ENCODE data around the gene ZNF823.

Gene ZNF823

DNA sequence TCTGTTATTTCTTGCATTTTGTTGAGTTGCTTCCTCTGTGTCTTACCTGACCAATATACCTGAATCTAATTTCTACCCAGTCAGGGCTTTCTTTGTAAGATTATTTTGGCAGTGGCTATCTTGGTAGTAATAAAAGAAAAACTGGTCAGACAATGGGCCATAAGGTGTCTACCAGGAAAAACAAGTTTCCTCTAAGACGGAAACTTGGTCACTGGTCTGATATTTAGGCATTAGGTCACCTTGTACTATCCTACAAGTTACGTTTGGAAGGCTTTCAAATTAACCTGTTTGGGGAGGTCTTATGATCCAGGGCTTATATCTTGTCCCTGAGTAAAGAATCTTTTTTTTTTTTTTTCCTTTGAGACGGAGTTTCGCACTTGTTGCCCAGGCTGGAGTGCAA, 9.2 kb downstream of the ZNF823 start:
- no peak for TF ChIP-seq FOXM1 (IDR thresholded peaks at IDR 0.05; ENCODE audit: borderline replicate concordance, low read depth)
- TF ChIP-seq TAF1 (IDR thresholded peaks at IDR 0.05; ENCODE audit: low read depth), result no peak
- TF ChIP-seq ZBTB7A (IDR thresholded peaks at IDR 0.05; ENCODE audit: low read depth), result no peak
- TF ChIP-seq RAD21 (IDR thresholded peaks at IDR 0.05; ENCODE audit: low read depth), result no peak
- no peak for TF ChIP-seq NFIC (IDR thresholded peaks at IDR 0.05)
- no peak for TF ChIP-seq TCF12 (IDR thresholded peaks at IDR 0.05; ENCODE audit: low read depth)
- TF ChIP-seq CEBPB (IDR thresholded peaks at IDR 0.05), result no peak
- no peak for TF ChIP-seq EP300 (IDR thresholded peaks at IDR 0.05; ENCODE audit: borderline replicate concordance)
- no peak for TF ChIP-seq EGR1 (IDR thresholded peaks at IDR 0.05)
- no peak for TF ChIP-seq USF1 (IDR thresholded peaks at IDR 0.05)
- TF ChIP-seq, protein P1, sequence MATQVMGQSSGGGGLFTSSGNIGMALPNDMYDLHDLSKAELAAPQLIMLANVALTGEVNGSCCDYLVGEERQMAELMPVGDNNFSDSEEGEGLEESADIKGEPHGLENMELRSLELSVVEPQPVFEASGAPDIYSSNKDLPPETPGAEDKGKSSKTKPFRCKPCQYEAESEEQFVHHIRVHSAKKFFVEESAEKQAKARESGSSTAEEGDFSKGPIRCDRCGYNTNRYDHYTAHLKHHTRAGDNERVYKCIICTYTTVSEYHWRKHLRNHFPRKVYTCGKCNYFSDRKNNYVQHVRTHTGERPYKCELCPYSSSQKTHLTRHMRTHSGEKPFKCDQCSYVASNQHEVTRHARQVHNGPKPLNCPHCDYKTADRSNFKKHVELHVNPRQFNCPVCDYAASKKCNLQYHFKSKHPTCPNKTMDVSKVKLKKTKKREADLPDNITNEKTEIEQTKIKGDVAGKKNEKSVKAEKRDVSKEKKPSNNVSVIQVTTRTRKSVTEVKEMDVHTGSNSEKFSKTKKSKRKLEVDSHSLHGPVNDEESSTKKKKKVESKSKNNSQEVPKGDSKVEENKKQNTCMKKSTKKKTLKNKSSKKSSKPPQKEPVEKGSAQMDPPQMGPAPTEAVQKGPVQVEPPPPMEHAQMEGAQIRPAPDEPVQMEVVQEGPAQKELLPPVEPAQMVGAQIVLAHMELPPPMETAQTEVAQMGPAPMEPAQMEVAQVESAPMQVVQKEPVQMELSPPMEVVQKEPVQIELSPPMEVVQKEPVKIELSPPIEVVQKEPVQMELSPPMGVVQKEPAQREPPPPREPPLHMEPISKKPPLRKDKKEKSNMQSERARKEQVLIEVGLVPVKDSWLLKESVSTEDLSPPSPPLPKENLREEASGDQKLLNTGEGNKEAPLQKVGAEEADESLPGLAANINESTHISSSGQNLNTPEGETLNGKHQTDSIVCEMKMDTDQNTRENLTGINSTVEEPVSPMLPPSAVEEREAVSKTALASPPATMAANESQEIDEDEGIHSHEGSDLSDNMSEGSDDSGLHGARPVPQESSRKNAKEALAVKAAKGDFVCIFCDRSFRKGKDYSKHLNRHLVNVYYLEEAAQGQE (IDR thresholded peaks at IDR 0.05; ENCODE audit: low read depth), result no peak
- TF ChIP-seq, protein P2, sequence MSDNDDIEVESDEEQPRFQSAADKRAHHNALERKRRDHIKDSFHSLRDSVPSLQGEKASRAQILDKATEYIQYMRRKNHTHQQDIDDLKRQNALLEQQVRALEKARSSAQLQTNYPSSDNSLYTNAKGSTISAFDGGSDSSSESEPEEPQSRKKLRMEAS (IDR thresholded peaks at IDR 0.05), result no peak

DNA sequence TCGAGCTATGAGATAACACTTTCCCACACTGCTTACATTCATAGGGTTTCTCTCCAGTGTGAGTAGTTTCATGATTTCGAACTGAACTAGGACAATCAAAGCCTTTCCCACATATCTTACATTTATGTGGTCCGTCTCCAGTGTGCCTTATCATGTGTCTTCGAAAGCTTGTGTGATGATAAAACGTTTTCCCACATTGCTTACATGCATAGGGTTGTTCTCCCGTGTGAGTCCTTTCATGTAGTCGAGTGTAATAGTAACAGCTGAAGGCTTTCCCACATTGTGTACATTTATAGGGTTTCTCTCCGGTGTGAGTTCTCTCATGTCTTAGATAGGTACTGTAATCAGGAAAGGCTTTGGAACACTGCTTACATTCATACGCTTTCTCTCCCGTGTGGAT, 16.3 kb downstream of the ZNF823 start:
- TF ChIP-seq TEAD4 (IDR thresholded peaks at IDR 0.05) (no peak), CREB1 (IDR thresholded peaks at IDR 0.05; ENCODE audit: low read depth) (no peak), EGR1 (IDR thresholded peaks at IDR 0.05) (no peak), YY1 (IDR thresholded peaks at IDR 0.05; ENCODE audit: low read depth) (no peak), EP300 (IDR thresholded peaks at IDR 0.05; ENCODE audit: borderline replicate concordance) (no peak), RAD21 (IDR thresholded peaks at IDR 0.05; ENCODE audit: low read depth) (no peak), TAF1 (IDR thresholded peaks at IDR 0.05; ENCODE audit: low read depth) (no peak), TCF12 (IDR thresholded peaks at IDR 0.05; ENCODE audit: low read depth) (no peak), NFIC (IDR thresholded peaks at IDR 0.05) (no peak), CEBPB (IDR thresholded peaks at IDR 0.05) (no peak), FOXM1 (IDR thresholded peaks at IDR 0.05; ENCODE audit: borderline replicate concordance, low read depth) (no peak), USF1 (IDR thresholded peaks at IDR 0.05) (no peak), ZBTB7A (IDR thresholded peaks at IDR 0.05; ENCODE audit: low read depth) (no peak)
- TF ChIP-seq, protein P2 (IDR thresholded peaks at IDR 0.05), result no peak
- TF ChIP-seq, protein P1 (IDR thresholded peaks at IDR 0.05; ENCODE audit: low read depth), result no peak

DNA sequence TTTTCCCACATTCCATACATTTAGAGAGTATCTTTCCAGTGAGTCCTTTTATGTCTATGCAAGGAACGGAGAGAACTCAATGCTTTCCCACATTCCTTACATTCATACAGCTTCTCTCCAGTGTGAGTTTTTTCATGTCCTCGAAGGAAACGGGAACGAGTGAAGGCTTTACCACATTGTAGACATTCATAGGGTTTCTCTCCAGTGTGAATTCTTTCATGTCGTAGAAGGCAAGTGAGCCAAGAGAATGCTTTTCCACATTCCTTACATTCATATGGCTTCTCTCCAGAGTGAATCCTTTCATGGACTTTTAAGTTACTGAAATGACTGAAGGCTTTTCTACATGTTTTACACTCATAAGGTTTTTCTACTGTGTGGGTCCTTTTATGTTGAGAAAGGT, 17.1 kb downstream of the ZNF823 start:
- no peak for TF ChIP-seq RAD21 (IDR thresholded peaks at IDR 0.05; ENCODE audit: low read depth)
- TF ChIP-seq, protein P1 (IDR thresholded peaks at IDR 0.05; ENCODE audit: low read depth), result no peak
- no peak for TF ChIP-seq ZBTB7A (IDR thresholded peaks at IDR 0.05; ENCODE audit: low read depth)
- no peak for TF ChIP-seq TAF1 (IDR thresholded peaks at IDR 0.05; ENCODE audit: low read depth)
- no peak for TF ChIP-seq TCF12 (IDR thresholded peaks at IDR 0.05; ENCODE audit: low read depth)
- TF ChIP-seq NFIC (IDR thresholded peaks at IDR 0.05), result no peak

DNA sequence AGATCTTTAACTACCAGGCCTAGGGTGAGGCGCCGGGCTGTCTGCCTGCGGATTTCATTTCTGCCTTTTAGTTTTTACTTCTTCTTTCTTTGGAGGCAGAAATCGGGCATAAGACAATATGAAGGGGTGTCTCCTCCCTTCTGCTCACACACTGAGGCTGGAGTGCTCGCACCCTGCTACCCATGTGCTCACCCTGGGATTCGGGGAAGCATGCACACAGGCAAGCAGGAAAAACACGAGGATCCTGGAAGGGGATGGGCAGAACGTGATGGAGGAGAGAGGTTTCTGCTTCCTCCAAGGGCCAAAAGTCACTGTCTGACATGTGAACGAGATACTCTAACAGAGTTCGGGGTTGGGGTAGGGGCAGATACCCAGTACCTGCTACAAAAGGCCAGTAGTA, 28.4 kb downstream of the ZNF823 start:
- TF ChIP-seq, protein P2 (IDR thresholded peaks at IDR 0.05), result no peak
- no peak for TF ChIP-seq CREB1 (IDR thresholded peaks at IDR 0.05; ENCODE audit: low read depth)
- TF ChIP-seq TAF1 (IDR thresholded peaks at IDR 0.05; ENCODE audit: low read depth), result no peak
- no peak for TF ChIP-seq NFIC (IDR thresholded peaks at IDR 0.05)
- no peak for TF ChIP-seq RAD21 (IDR thresholded peaks at IDR 0.05; ENCODE audit: low read depth)
- no peak for TF ChIP-seq TEAD4 (IDR thresholded peaks at IDR 0.05)
- TF ChIP-seq YY1 (IDR thresholded peaks at IDR 0.05; ENCODE audit: low read depth), result no peak
- TF ChIP-seq, protein P1 (IDR thresholded peaks at IDR 0.05; ENCODE audit: low read depth), result no peak
- TF ChIP-seq FOXM1 (IDR thresholded peaks at IDR 0.05; ENCODE audit: borderline replicate concordance, low read depth), result no peak
- TF ChIP-seq EGR1 (IDR thresholded peaks at IDR 0.05), result no peak
- no peak for TF ChIP-seq EP300 (IDR thresholded peaks at IDR 0.05; ENCODE audit: borderline replicate concordance)
- no peak for TF ChIP-seq TCF12 (IDR thresholded peaks at IDR 0.05; ENCODE audit: low read depth)
- no peak for TF ChIP-seq ZBTB7A (IDR thresholded peaks at IDR 0.05; ENCODE audit: low read depth)
- TF ChIP-seq CEBPB (IDR thresholded peaks at IDR 0.05), result no peak
- TF ChIP-seq USF1 (IDR thresholded peaks at IDR 0.05), result no peak
